GM12892 (cell line): Measurements from ENCODE around the gene FTCD.
"Not testable (repeated sequence)": the region's sequence is repeated elsewhere in the genome, so short reads cannot be mapped to it uniquely, and the experiment has no call there.

Experiments used
- POLR2A ChIP-seq: IDR thresholded peaks from 2 replicates; pipeline ENCODE4 v1.6.1; 2011; ENCODE audit warnings: low read depth, low read length, control low read depth
- POLR2AphosphoS5 ChIP-seq: IDR thresholded peaks from 2 replicates; pipeline ENCODE4 v1.6.1; 2011; ENCODE audit warnings: low read depth, low read length, control low read depth
- TAF1 ChIP-seq: IDR thresholded peaks from 2 replicates; pipeline ENCODE4 v1.6.1; 2011; ENCODE audit warnings: low read depth, mild to moderate bottlenecking, control low read depth, low read length, borderline replicate concordance

DNA sequence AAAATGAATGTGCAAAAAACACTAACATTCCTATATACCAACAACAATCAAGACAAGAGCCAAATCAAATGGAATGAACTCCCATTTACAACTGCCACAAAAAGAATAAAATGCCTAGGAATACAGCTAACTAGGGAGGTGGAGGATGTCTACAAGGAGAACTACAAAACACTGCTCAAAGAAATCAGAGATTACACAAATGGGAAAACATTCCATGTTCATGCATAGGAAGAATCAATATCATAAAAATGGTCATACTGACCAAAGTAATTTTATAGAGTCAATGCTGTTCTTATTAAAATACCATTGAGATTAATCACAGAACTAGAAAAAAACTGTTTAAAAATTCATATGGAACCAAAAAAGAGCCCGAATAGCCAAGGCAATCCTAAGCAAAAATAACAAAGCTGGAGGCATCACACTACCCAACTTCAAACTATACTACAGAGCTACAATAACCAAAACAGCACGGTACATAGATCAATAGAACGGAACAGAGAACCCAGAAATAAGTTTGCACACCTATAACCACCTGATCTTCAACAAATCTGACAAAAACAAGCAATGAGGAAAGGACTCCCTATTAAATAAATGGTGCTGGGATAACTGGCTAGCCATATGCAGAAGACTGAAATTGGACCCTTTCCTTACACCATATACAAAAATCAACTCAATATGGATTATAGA is 21.2 kb upstream of the FTCD start:
- not testable (repeated sequence) for TF ChIP-seq TAF1, POLR2A, POLR2AphosphoS5
